Coronary artery (tissue), 2 donors: ENCODE measurements around the gene NAT9.

ENCODE experiments used
- DNase-seq: peaks from one replicate; pipeline ENCODE4 v3.0.0-alpha.2; 2017; ENCODE audit warnings: low spot score
- H3K27ac ChIP-seq, 2 donors: fragments of 200-600 bp; sonication (generic); one replicate each; pipeline ENCODE4 v1.5.1; 2016 to 2019
- H3K4me3 ChIP-seq: fragments of 200-600 bp; sonication (generic); 2 replicates; pipeline ENCODE4 v1.5.1; 2016; ENCODE audit warnings: mild to moderate bottlenecking, moderate library complexity
- CTCF ChIP-seq: fragments of 200-600 bp; sonication (generic); IDR thresholded peaks from one replicate; pipeline ENCODE4 v1.5.1; 2019; ENCODE audit warnings: antibody characterized with exemption

The NAT9 gene

GRCh38 chr17:74772053-74772452, 4.1 kb downstream of the NAT9 start:
- Histone ChIP-seq H3K27ac (no peak overlapping the region), H3K4me3 (no peak overlapping the region)
- TF ChIP-seq CTCF: no peak
- DNase-seq: no peak

GRCh38 chr17:74771319-74771914, 4.7 kb downstream of the NAT9 start:
- no peak overlapping the region for H3K4me3 ChIP-seq

GRCh38 chr17:74770498-74771318, 5.4 kb downstream of the NAT9 start:
- H3K27ac ChIP-seq: no peak overlapping the region
- DNase-seq: peak; percentile 64
- TF ChIP-seq CTCF: peak; percentile 28
- no peak overlapping the region for H3K4me3 ChIP-seq

More at GRCh38 chr17:74771319-74771914, 4.7 kb downstream of the NAT9 start:
- no peak overlapping the region for H3K27ac ChIP-seq
- TF ChIP-seq CTCF: no peak
- no peak for DNase-seq

- TF ChIP-seq CTCF: no peak
- DNase-seq: no peak
- Histone ChIP-seq H3K4me3 (no peak overlapping the region), H3K27ac (no peak overlapping the region)
Measured at GRCh38 chr17:74769856-74770497, 6.2 kb downstream of the NAT9 start.

- no peak for TF ChIP-seq CTCF
- Histone ChIP-seq H3K27ac (no peak overlapping the region), H3K4me3 (no peak overlapping the region)
- no peak for DNase-seq
Measured at GRCh38 chr17:74769266-74769855, 6.8 kb downstream of the NAT9 start.

GRCh38 chr17:74768763-74769114, 7.4 kb downstream of the NAT9 start:
- no peak for DNase-seq
- Histone ChIP-seq H3K4me3 (no peak overlapping the region), H3K27ac (peak overlapping the region in 1 of 2 donors; percentile 22)
- TF ChIP-seq CTCF: no peak
